Measurements from ENCODE around the gene GGNBP2. TPM values are rescaled to one million over a fixed set of nuclear protein-coding genes. Genes with fewer than 3 reads are reported as not detected.

GGNBP2 gene
- total RNA-seq, 4 donors from 2014 or later, result 41.6 to 55.8 (median 54.2) TPM

DNA sequence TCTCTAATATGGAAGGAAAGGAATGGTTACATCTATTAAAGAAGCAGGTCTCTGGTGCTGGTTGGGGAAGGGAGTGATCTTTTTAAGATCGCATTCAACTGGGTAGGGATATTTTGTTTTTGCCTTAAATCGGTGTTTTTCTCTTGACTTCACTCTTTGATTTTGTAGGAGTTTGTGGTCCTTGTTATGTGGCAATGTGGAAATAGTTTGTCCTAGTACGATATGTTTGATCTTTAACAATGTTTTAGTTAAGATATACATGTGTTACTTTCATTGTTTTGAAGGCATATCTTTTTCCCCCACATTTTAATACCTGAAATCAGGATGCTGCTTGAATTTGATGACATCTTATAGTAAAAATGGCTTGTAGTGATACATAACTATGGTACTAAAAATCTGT is 8.7 kb downstream of the GGNBP2 start:
- Histone ChIP-seq H3K4me3 (no peak overlapping the region), H3K27me3 (no peaks in the 10 kb centered on the region), H3K4me1 (peaks cover 32 to 71% (median 69%) of the 10 kb centered on the region in 4 donors), H3K9me3 (no peaks in the 10 kb centered on the region), H3K27ac (replicated peaks in 1 of 4) (no peak overlapping the region), H3K36me3 (peaks cover 14 to 40% (median 32%) of the 10 kb centered on the region in 4 donors)
- 82% methylated on average over 3 of the region's 3 CpGs for WGBS
- DNase-seq (ENCODE audit: extremely low spot score), result no peak
- intact Hi-C loops (cut with DNase I), result no loop called here
- TF ChIP-seq EP300 (IDR thresholded peaks at IDR 0.05) (no peak), CTCF (IDR thresholded peaks at IDR 0.05) (no peak), POLR2A (IDR thresholded peaks at IDR 0.05; ENCODE audit: low read depth) (no peak), POLR2AphosphoS5 (IDR thresholded peaks at IDR 0.05) (no peak)

- H3K4me3 ChIP-seq, result no peak overlapping the region
- WGBS, result 88% methylated on average over 4 of the region's 4 CpGs
- H3K4me1 ChIP-seq, result peaks cover 0 to 5% (median 0%) of the 10 kb centered on the region in 4 donors
- no peak overlapping the region for H3K27ac ChIP-seq (replicated peaks in 1 of 4)
- no peaks in the 10 kb centered on the region for H3K27me3 ChIP-seq
- TF ChIP-seq POLR2A (IDR thresholded peaks at IDR 0.05; ENCODE audit: low read depth) (no peak), EP300 (IDR thresholded peaks at IDR 0.05) (no peak), CTCF (IDR thresholded peaks at IDR 0.05) (no peak), POLR2AphosphoS5 (IDR thresholded peaks at IDR 0.05) (no peak)
- H3K36me3 ChIP-seq, result peaks cover 43 to 94% (median 81%) of the 10 kb centered on the region in 4 donors
- H3K9me3 ChIP-seq, result no peaks in the 10 kb centered on the region
- no peak for DNase-seq (ENCODE audit: extremely low spot score)
- intact Hi-C loops (cut with DNase I), result no loop called here
These were observed 21.4 kb downstream of the GGNBP2 start for GRCh38 chr17:36566081-36566480.

DNA sequence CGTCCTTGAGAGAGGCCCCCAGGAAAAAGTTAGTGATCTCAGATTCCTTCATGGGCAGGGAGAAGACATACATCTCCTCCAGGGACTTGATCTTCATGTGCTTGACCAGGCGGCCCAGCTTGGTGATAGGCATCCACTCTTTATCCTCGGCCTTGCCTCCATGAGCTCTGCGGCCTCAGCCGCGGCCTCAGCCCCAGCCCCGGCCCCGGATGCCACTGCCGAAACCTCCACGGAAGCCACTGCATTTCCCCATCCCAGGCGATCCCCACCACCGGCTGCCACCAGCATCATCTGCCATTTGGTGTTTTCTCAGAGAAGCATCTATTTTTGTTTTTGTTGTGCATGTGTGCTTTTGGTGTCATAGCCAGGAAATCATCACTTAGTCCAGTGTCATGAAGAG is 30.3 kb downstream of the GGNBP2 start:
- H3K36me3 ChIP-seq, result peaks cover 35 to 87% (median 62%) of the 10 kb centered on the region in 4 donors
- intact Hi-C loops (cut with DNase I), result no loop called here
- DNase-seq (ENCODE audit: extremely low spot score), result no peak

DNA sequence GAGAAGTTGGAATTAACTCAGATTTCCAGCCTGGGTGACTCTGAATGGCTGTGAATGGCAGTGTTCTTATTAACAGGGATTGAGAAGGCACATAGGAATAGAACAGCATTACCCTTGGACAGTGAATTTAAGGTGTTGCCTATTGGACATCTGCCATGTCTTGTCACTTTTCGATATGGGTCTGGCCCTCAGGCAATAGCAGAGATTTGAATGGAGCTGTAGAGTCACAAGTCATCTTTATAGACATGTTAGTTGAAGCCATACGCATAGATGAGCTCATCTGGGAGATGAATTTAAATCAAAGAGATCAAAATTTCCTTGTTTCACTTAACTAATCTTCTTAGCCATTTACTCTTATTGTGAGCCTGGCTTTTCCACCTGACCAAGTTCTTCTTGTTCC is 32.1 kb downstream of the GGNBP2 start:
- Histone ChIP-seq H3K4me3 (no peak overlapping the region), H3K36me3 (peaks cover 40 to 87% (median 63%) of the 10 kb centered on the region in 4 donors), H3K9me3 (no peaks in the 10 kb centered on the region), H3K4me1 (peaks cover 0 to 7% (median 6%) of the 10 kb centered on the region in 4 donors), H3K27me3 (no peaks in the 10 kb centered on the region), H3K27ac (replicated peaks in 1 of 4) (no peak overlapping the region)
- WGBS, result 92% methylated on average over 2 of the region's 2 CpGs
- intact Hi-C loops (cut with DNase I), result no loop called here
- DNase-seq (ENCODE audit: extremely low spot score), result no peak
- TF ChIP-seq CTCF (IDR thresholded peaks at IDR 0.05) (no peak), POLR2A (IDR thresholded peaks at IDR 0.05; ENCODE audit: low read depth) (no peak), POLR2AphosphoS5 (IDR thresholded peaks at IDR 0.05) (no peak), EP300 (IDR thresholded peaks at IDR 0.05) (no peak)

More for the DNA sequence above, 30.3 kb downstream of the GGNBP2 start:
- TF ChIP-seq POLR2AphosphoS5 (IDR thresholded peaks at IDR 0.05), result no peak
- TF ChIP-seq CTCF (IDR thresholded peaks at IDR 0.05), result no peak
- TF ChIP-seq EP300 (IDR thresholded peaks at IDR 0.05), result no peak
- TF ChIP-seq POLR2A (IDR thresholded peaks at IDR 0.05; ENCODE audit: low read depth), result no peak
- Histone ChIP-seq H3K9me3 (no peaks in the 10 kb centered on the region), H3K27ac (replicated peaks in 1 of 4) (no peak overlapping the region), H3K27me3 (no peaks in the 10 kb centered on the region), H3K4me1 (peaks cover 0 to 7% (median 6%) of the 10 kb centered on the region in 4 donors), H3K4me3 (no peak overlapping the region)
- 96% methylated on average over 11 of the region's 12 CpGs for WGBS

GRCh38 chr17:36578671-36579070 is 34.0 kb downstream of the GGNBP2 start:
- intact Hi-C loops (cut with DNase I), result no loop called here
- H3K4me1 ChIP-seq, result peaks cover 0 to 7% (median 6%) of the 10 kb centered on the region in 4 donors
- 81% methylated on average over 2 of the region's 2 CpGs for WGBS
- no peaks in the 10 kb centered on the region for H3K9me3 ChIP-seq
- peaks cover 52 to 87% (median 69%) of the 10 kb centered on the region in 4 donors for H3K36me3 ChIP-seq
- H3K4me3 ChIP-seq, result no peak overlapping the region
- H3K27ac ChIP-seq (replicated peaks in 1 of 4), result no peak overlapping the region
- DNase-seq (ENCODE audit: extremely low spot score), result no peak
- no peak for TF ChIP-seq EP300 (IDR thresholded peaks at IDR 0.05)
- H3K27me3 ChIP-seq, result no peaks in the 10 kb centered on the region

Measured in esophagus muscularis mucosa (tissue), 4 donors.